HUES64 (cell line): ENCODE measurements around the gene AQP12A.
"Not testable (repeated sequence)": the region's sequence is repeated elsewhere in the genome, so short reads cannot be mapped to it uniquely, and the experiment has no call there.

Source experiments
- H3K27ac ChIP-seq: 2 replicates; pipeline ENCODE4 v1.7.0; 2013; ENCODE audit warnings: low read depth, low read length, inconsistent platforms
- H3K27me3 ChIP-seq: 2 replicates; pipeline ENCODE4 v1.6.1; 2013; ENCODE audit warnings: mild to moderate bottlenecking, low read length; ENCODE audit not compliant: insufficient read depth
- H3K36me3 ChIP-seq: 2 replicates; pipeline ENCODE4 v1.6.1; 2013; ENCODE audit warnings: mild to moderate bottlenecking, low read length; ENCODE audit not compliant: insufficient read depth
- H3K4me1 ChIP-seq: 2 replicates; pipeline ENCODE4 v1.6.1; 2013; ENCODE audit warnings: mild to moderate bottlenecking, low read length, moderate library complexity; ENCODE audit not compliant: insufficient read depth
- H3K4me3 ChIP-seq: 2 replicates; pipeline ENCODE4 v1.5.1; 2013; ENCODE audit warnings: mild to moderate bottlenecking, low read length, moderate library complexity
- H3K9ac ChIP-seq: 2 replicates; pipeline ENCODE4 v1.6.1; 2013; ENCODE audit warnings: mild to moderate bottlenecking, low read depth, low read length
- H3K9me3 ChIP-seq: 2 replicates; pipeline ENCODE4 v1.6.1; 2013; ENCODE audit warnings: low read depth, low read length; ENCODE audit not compliant: insufficient read depth
- WGBS: fragments of 150-250, 120-280 bp; methylation state at CpG from one replicate; pipeline ENCODE4 v1.1.7; 2013; ENCODE audit warnings: missing lambda C conversion rate; 5-methylcytosine and 5-hydroxymethylcytosine counted together

Gene AQP12A

GRCh38 chr2:240691075-240691427 is 615 bp upstream of the AQP12A start:
- H3K4me3 ChIP-seq, H3K27me3 ChIP-seq, H3K4me1 ChIP-seq, H3K27ac ChIP-seq, H3K9ac ChIP-seq, H3K36me3 ChIP-seq, H3K9me3 ChIP-seq: not testable (repeated sequence)
- WGBS, result 83% methylated on average over 1 of the region's 2 CpGs

- not testable (repeated sequence) for H3K9ac ChIP-seq, H3K27ac ChIP-seq, H3K4me1 ChIP-seq, H3K36me3 ChIP-seq, H3K4me3 ChIP-seq, H3K27me3 ChIP-seq, H3K9me3 ChIP-seq
- 89% methylated on average over 9 of the region's 34 CpGs for WGBS
Measured at GRCh38 chr2:240692583-240693561, 1.2 kb downstream of the AQP12A start.

GRCh38 chr2:240694304-240694703 is 2.6 kb downstream of the AQP12A start:
- H3K4me3 ChIP-seq, H3K36me3 ChIP-seq, H3K9me3 ChIP-seq, H3K9ac ChIP-seq, H3K27me3 ChIP-seq, H3K27ac ChIP-seq, H3K4me1 ChIP-seq: not testable (repeated sequence)
- WGBS, result 100% methylated on average over 1 of the region's 12 CpGs

- not testable (repeated sequence) for H3K36me3 ChIP-seq, H3K9ac ChIP-seq, H3K9me3 ChIP-seq, H3K27ac ChIP-seq, H3K4me1 ChIP-seq, H3K27me3 ChIP-seq, H3K4me3 ChIP-seq
- WGBS, result no CpG with 5 or more reads among the region's 19 CpGs
Measured at GRCh38 chr2:240695593-240695992, 3.9 kb downstream of the AQP12A start.

GRCh38 chr2:240696469-240696868 is 4.8 kb downstream of the AQP12A start:
- H3K9me3 ChIP-seq, H3K27ac ChIP-seq, H3K9ac ChIP-seq, H3K4me3 ChIP-seq, H3K27me3 ChIP-seq, H3K4me1 ChIP-seq, H3K36me3 ChIP-seq: not testable (repeated sequence)
- 96% methylated on average over 2 of the region's 13 CpGs for WGBS

- not testable (repeated sequence) for H3K27ac ChIP-seq, H3K27me3 ChIP-seq, H3K4me3 ChIP-seq, H3K9ac ChIP-seq, H3K9me3 ChIP-seq, H3K4me1 ChIP-seq, H3K36me3 ChIP-seq
- WGBS, result 14% methylated on average over 1 of the region's 33 CpGs
Measured at GRCh38 chr2:240698852-240699561, 7.3 kb downstream of the AQP12A start.

- not testable (repeated sequence) for H3K4me1 ChIP-seq, H3K27ac ChIP-seq, H3K4me3 ChIP-seq, H3K27me3 ChIP-seq, H3K36me3 ChIP-seq, H3K9ac ChIP-seq, H3K9me3 ChIP-seq
- 85% methylated on average over 8 of the region's 8 CpGs for WGBS
Measured at GRCh38 chr2:240699835-240700234, 8.2 kb downstream of the AQP12A start.

GRCh38 chr2:240700616-240701015 is 8.9 kb downstream of the AQP12A start:
- 91% methylated on average over 18 of the region's 21 CpGs for WGBS

GRCh38 chr2:240701091-240701735 is 9.5 kb downstream of the AQP12A start:
- Histone ChIP-seq H3K36me3 (no peaks in the 10 kb centered on the region), H3K27ac (no peak overlapping the region), H3K9ac (no peak overlapping the region), H3K4me1 (no peaks in the 10 kb centered on the region), H3K4me3 (no peak overlapping the region), H3K9me3 (no peaks in the 10 kb centered on the region), H3K27me3 (no peaks in the 10 kb centered on the region)
- WGBS, result 95% methylated on average over 67 of the region's 67 CpGs

More at GRCh38 chr2:240700616-240701015, 8.9 kb downstream of the AQP12A start:
- not testable (repeated sequence) for H3K36me3 ChIP-seq, H3K9ac ChIP-seq, H3K4me1 ChIP-seq, H3K9me3 ChIP-seq, H3K27me3 ChIP-seq, H3K4me3 ChIP-seq, H3K27ac ChIP-seq

- no peak overlapping the region for H3K4me3 ChIP-seq
- H3K36me3 ChIP-seq, result no peaks in the 10 kb centered on the region
- no peaks in the 10 kb centered on the region for H3K27me3 ChIP-seq
- no peaks in the 10 kb centered on the region for H3K9me3 ChIP-seq
- no peaks in the 10 kb centered on the region for H3K4me1 ChIP-seq
- no peak overlapping the region for H3K9ac ChIP-seq
- H3K27ac ChIP-seq, result no peak overlapping the region
- WGBS, result 92% methylated on average over 30 of the region's 30 CpGs
Measured at GRCh38 chr2:240701736-240702639, 10.3 kb downstream of the AQP12A start.
